HG02852 (cell line): ENCODE measurements around the gene CCL23.
"Not testable (repeated sequence)": the region's sequence is repeated elsewhere in the genome, so short reads cannot be mapped to it uniquely, and the experiment has no call there.

Experiments
- ATAC-seq: cut with Tn5 transposase; IDR thresholded peaks from one replicate; pipeline ENCODE4 v1.9.1; 2021; ENCODE audit warnings: mild to moderate bottlenecking, moderate library complexity; ENCODE audit not compliant: unreplicated experiment

CCL23 gene

GRCh38 chr17:36004594-36005108 lies 13.1 kb downstream of the CCL23 start:
- no peak for ATAC-seq

GRCh38 chr17:36002631-36003030 lies 15.1 kb downstream of the CCL23 start:
- no peak for ATAC-seq

GRCh38 chr17:36001862-36002603 lies 15.7 kb downstream of the CCL23 start:
- ATAC-seq, result no peak

- no peak for ATAC-seq
These were observed 16.5 kb downstream of the CCL23 start, which contains the start of gene CCL15 for GRCh38 chr17:36001110-36001771. TSS of gene CCL15 (minus strand) at chr17:36001553. CDS start at chr17:36001492, 61 bp downstream.

GRCh38 chr17:36000732-36001109 lies 17.1 kb downstream of the CCL23 start:
- ATAC-seq, result no peak

- ATAC-seq, result no peak
These were observed 19.0 kb downstream of the CCL23 start for GRCh38 chr17:35998756-35999155.

GRCh38 chr17:35998018-35998545 lies 19.7 kb downstream of the CCL23 start:
- no peak for ATAC-seq

GRCh38 chr17:35995346-35995745 lies 22.4 kb downstream of the CCL23 start:
- ATAC-seq, result not testable (repeated sequence)

GRCh38 chr17:35991075-35991474 lies 26.7 kb downstream of the CCL23 start:
- no peak for ATAC-seq

GRCh38 chr17:35988164-35988563 lies 29.6 kb downstream of the CCL23 start:
- no peak for ATAC-seq

GRCh38 chr17:35986643-35987042 lies 31.1 kb downstream of the CCL23 start, which contains the start of gene CCL14:
TSS of gene CCL14 (minus strand) at chr17:35986729. CDS start at chr17:35986649, 80 bp downstream.
- no peak for ATAC-seq

GRCh38 chr17:35984140-35984539 lies 33.6 kb downstream of the CCL23 start:
- ATAC-seq, result no peak

GRCh38 chr17:35982409-35983191 lies 35.2 kb downstream of the CCL23 start:
- no peak for ATAC-seq

- no peak for ATAC-seq
These were observed 35.9 kb downstream of the CCL23 start for GRCh38 chr17:35981908-35982330.

GRCh38 chr17:35981246-35981645 lies 36.5 kb downstream of the CCL23 start, which contains the start of gene CCL16:
TSS of gene CCL16 (minus strand) at chr17:35981497. CDS start at chr17:35981420, 77 bp downstream.
- no peak for ATAC-seq

- ATAC-seq, result no peak
These were observed 39.4 kb downstream of the CCL23 start for GRCh38 chr17:35978346-35978745.

GRCh38 chr17:35977509-35977908 lies 40.3 kb downstream of the CCL23 start:
- no peak for ATAC-seq

- ATAC-seq, result no peak
These were observed 44.2 kb downstream of the CCL23 start for GRCh38 chr17:35973333-35974260.

- no peak for ATAC-seq
These were observed 44.8 kb downstream of the CCL23 start for GRCh38 chr17:35972945-35973332.

GRCh38 chr17:35972535-35972934 lies 45.2 kb downstream of the CCL23 start:
- no peak for ATAC-seq
